AG04449 (cell line): ENCODE data around the gene ELK1.

Source experiments
- CTCF ChIA-PET: fragments of 350-600 bp; formaldehyde crosslinking; extraction: SDS; loops from one replicate; lab custom pipeline; 2021; ENCODE audit warnings: antibody characterized with exemption; lab: Yijun Ruan, JAX
- POLR2A ChIA-PET: fragments of 400-600, 350-600 bp; formaldehyde crosslinking; extraction: SDS; loops from one replicate; lab custom pipeline; 2020; ENCODE audit warnings: antibody characterized with exemption, inconsistent platforms; lab: Yijun Ruan, JAX
- DNase-seq: peaks from one replicate; pipeline ENCODE4 v3.0.0-alpha.2; 2010; ENCODE audit warnings: low read depth, low spot score
- H3K4me3 ChIP-seq: 2 replicates; pipeline ENCODE4 v1.5.1; 2011; ENCODE audit warnings: low read depth, mild to moderate bottlenecking, control low read depth, low read length
- CTCF ChIP-seq: IDR thresholded peaks from one replicate; pipeline ENCODE4 v1.5.1; 2011; ENCODE audit warnings: mild to moderate bottlenecking, moderate library complexity, low read length, control low read depth, inconsistent platforms; ENCODE audit not compliant: insufficient read depth; ENCODE audit errors: missing control alignments

Gene ELK1

GRCh38 chrX:47648376-47648775 is 2.0 kb downstream of the ELK1 start:
- peak overlapping the region; percentile 18; the same call in 1 of the 2 replicates for H3K4me3 ChIP-seq
- CTCF ChIA-PET = no interaction called here
- POLR2A ChIA-PET = no interaction called here

GRCh38 chrX:47646636-47647035 is 3.7 kb downstream of the ELK1 start:
- ChIA-PET CTCF (interaction anchor here (1.0 to 4.0 kb wide), 2 partner anchors 106 to 107 kb away, joined by 3 to 45 read pairs; no protein-coding TSS in a partner anchor), POLR2A (no interaction called here)
- H3K4me3 ChIP-seq = no peak overlapping the region
- TF ChIP-seq CTCF = no peak
- DNase-seq = no peak

More at GRCh38 chrX:47648376-47648775, 2.0 kb downstream of the ELK1 start:
- DNase-seq = no peak
- TF ChIP-seq CTCF = no peak

GRCh38 chrX:47645530-47645929 is 4.8 kb downstream of the ELK1 start:
- DNase-seq = no peak
- ChIA-PET CTCF (interaction anchor here (1.7 to 4.0 kb wide), 3 partner anchors 12 to 106 kb away, joined by 4 to 45 read pairs (median 6); partner anchors contain the start of gene TIMP1), POLR2A (no interaction called here)
- no peak for TF ChIP-seq CTCF
- H3K4me3 ChIP-seq = no peak overlapping the region

DNA sequence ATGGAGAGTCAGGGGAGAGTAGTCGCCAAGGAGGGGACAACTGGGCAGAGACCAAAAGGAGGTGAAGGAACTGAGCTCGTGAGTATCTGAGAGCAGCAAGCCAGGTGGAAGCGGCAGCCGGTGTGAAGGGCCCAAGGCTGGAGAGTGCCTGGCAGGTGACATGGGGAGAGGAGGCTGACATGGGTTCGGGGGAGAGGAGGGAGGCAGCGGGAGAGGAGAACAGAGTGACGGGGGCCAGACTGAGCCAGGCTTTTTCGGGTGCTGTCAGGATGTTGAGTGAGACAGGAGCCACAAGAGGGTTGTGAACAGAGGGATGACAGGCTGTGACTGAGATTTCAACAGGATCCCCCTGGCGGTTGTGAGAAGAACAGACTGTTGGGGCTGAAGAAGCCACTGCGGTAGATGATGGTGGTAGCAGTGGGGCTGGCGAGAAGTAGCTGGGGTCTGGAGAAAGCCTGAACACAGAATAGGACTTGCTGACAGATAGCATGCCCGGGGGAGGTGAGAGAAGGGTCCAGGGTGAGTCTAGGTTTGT is 5.7 kb downstream of the ELK1 start:
- DNase-seq = no peak
- CTCF ChIA-PET = interaction anchor here (0.6 to 4.0 kb wide), 20 partner anchors 9 to 147 kb away, joined by 3 to 45 read pairs (median 3); partner anchors contain the start of gene TIMP1
- POLR2A ChIA-PET = no interaction called here
- no peak overlapping the region for H3K4me3 ChIP-seq
- peak; percentile 44 for TF ChIP-seq CTCF

- no peak overlapping the region for H3K4me3 ChIP-seq
- ChIA-PET CTCF (interaction anchor here (0.6 to 4.0 kb wide), 22 partner anchors 10 to 146 kb away, joined by 3 to 45 read pairs (median 3); partner anchors contain the start of genes CFP and TIMP1), POLR2A (no interaction called here)
- no peak for DNase-seq
- peak; percentile 36 for TF ChIP-seq CTCF
Measured at GRCh38 chrX:47643926-47644325, 6.4 kb downstream of the ELK1 start.

DNA sequence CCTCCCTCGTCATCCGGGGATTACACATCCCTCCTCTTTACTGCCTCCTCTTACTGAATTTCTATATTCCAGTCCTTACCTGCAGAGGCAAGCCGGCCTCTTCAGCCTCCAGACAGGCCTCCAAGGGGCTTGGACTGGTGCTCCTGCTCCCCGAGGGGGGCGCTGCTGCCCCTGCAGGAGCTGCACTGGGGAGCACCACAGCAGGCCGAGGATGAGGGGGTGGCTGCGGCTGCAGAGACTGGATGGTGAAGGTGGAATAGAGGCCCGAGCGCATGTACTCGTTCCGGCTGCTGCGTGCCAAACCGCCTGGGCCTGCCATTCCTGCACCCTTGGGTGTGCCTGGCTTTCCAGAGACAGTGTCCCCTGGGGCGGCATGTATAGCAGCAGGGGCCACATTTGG is 11.5 kb downstream of the ELK1 start:
- CTCF ChIA-PET = no interaction called here
- no peak for TF ChIP-seq CTCF
- POLR2A ChIA-PET = no interaction called here

More for the DNA sequence above, 11.5 kb downstream of the ELK1 start:
- no peak for DNase-seq
- H3K4me3 ChIP-seq = no peak overlapping the region
